Neuronal stem cell (in vitro differentiated cells): ENCODE data around the gene PSAPL1.

Source experiments
- DNase-seq: peaks from one replicate; pipeline ENCODE4 v3.0.0-alpha.2; 2013; ENCODE audit warnings: low spot score
- H2AFZ ChIP-seq: one replicate; pipeline ENCODE4 v1.6.1; 2013; ENCODE audit warnings: mild to moderate bottlenecking, low read length, inconsistent platforms
- H2AK5ac ChIP-seq: 2 replicates; pipeline ENCODE4 v1.6.1; 2013; ENCODE audit warnings: low read depth, mild to moderate bottlenecking, inconsistent platforms, low read length, moderate library complexity, mixed read lengths
- H2BK120ac ChIP-seq: 2 replicates; pipeline ENCODE4 v1.6.1; 2013; ENCODE audit warnings: low read depth, mild to moderate bottlenecking, inconsistent platforms, low read length, moderate library complexity, mixed read lengths
- H2BK12ac ChIP-seq: one replicate; pipeline ENCODE4 v1.6.1; 2013; ENCODE audit warnings: low read length, inconsistent platforms
- H2BK15ac ChIP-seq: 2 replicates; pipeline ENCODE4 v1.6.1; 2013; ENCODE audit warnings: mild to moderate bottlenecking, low read length, inconsistent platforms, mixed read lengths
- H2BK5ac ChIP-seq: one replicate; pipeline ENCODE4 v1.6.1; 2013; ENCODE audit warnings: inconsistent platforms, mild to moderate bottlenecking, low read length, moderate library complexity
- H3K14ac ChIP-seq: one replicate; pipeline ENCODE4 v1.6.1; 2013; ENCODE audit warnings: low read length, inconsistent platforms
- H3K18ac ChIP-seq: 2 replicates; pipeline ENCODE4 v1.6.1; 2013; ENCODE audit warnings: low read length, inconsistent platforms
- H3K23ac ChIP-seq: 2 replicates; pipeline ENCODE4 v1.6.1; 2013; ENCODE audit warnings: low read depth, mild to moderate bottlenecking, mixed read lengths, low read length, inconsistent platforms; ENCODE audit not compliant: poor library complexity
- H3K27ac ChIP-seq: replicated peaks from 3 replicates; pipeline ENCODE4 v1.5.1; 2013; ENCODE audit warnings: low read length, inconsistent platforms
- H3K27me3 ChIP-seq, 3 experiments: 2 replicates each; pipeline ENCODE4 v1.6.1; 2013; ENCODE audit warnings: low read length in 3 of 3, mild to moderate bottlenecking in 2 of 3, inconsistent platforms in 1 of 3, low read depth in 1 of 3, mixed read lengths in 1 of 3, moderate library complexity in 1 of 3; ENCODE audit not compliant: control insufficient read depth in 3 of 3, insufficient read depth in 3 of 3
- H3K36me3 ChIP-seq, 2 donors: replicated peaks in 1 of 2; 2 replicates each; pipeline ENCODE4 v1.6.1; 2013; ENCODE audit warnings: low read length in 2 of 2; ENCODE audit not compliant: control insufficient read depth in 2 of 2, insufficient read depth in 2 of 2
- H3K4ac ChIP-seq: 2 replicates; pipeline ENCODE4 v1.6.1; 2013; ENCODE audit warnings: inconsistent platforms, mild to moderate bottlenecking, low read length, moderate library complexity
- H3K4me1 ChIP-seq, 2 donors: 1 replicate in 1 of 2; 2 replicates in 1 of 2; pipeline ENCODE4 v1.6.1; 2013; ENCODE audit warnings: low read length in 2 of 2, low read depth in 1 of 2; ENCODE audit not compliant: control insufficient read depth in 2 of 2, insufficient read depth in 1 of 2
- H3K4me2 ChIP-seq: one replicate; pipeline ENCODE4 v1.6.1; 2013; ENCODE audit warnings: mild to moderate bottlenecking, low read length, inconsistent platforms; ENCODE audit not compliant: insufficient read depth, poor library complexity, severe bottlenecking
- H3K4me3 ChIP-seq, 2 donors: 2 replicates each; pipeline ENCODE4 v1.5.1; 2013; ENCODE audit warnings: low read length in 2 of 2, mild to moderate bottlenecking in 2 of 2, inconsistent platforms in 1 of 2, moderate library complexity in 1 of 2
- H3K79me1 ChIP-seq: one replicate; pipeline ENCODE4 v1.6.1; 2013; ENCODE audit warnings: low read depth, mild to moderate bottlenecking, inconsistent platforms, low read length, moderate library complexity
- H3K9ac ChIP-seq: one replicate; pipeline ENCODE4 v1.6.1; 2013; ENCODE audit warnings: mild to moderate bottlenecking, low read depth, low read length, inconsistent platforms; ENCODE audit not compliant: poor library complexity
- H3K9me3 ChIP-seq, 2 donors: replicated peaks in 1 of 2; 2 replicates each; pipeline versions ENCODE3 to v1.6.1; 2013; ENCODE audit warnings: low read length in 2 of 2, mild to moderate bottlenecking in 2 of 2, inconsistent platforms in 1 of 2, low read depth in 1 of 2, mixed read lengths in 1 of 2, moderate library complexity in 1 of 2; ENCODE audit not compliant: control insufficient read depth in 2 of 2, insufficient read depth in 1 of 2
- H4K8ac ChIP-seq: one replicate; pipeline ENCODE4 v1.6.1; 2013; ENCODE audit warnings: low read depth, mild to moderate bottlenecking, inconsistent platforms, low read length, moderate library complexity
- H4K91ac ChIP-seq: one replicate; pipeline ENCODE4 v1.6.1; 2013; ENCODE audit warnings: low read length, low read depth, mild to moderate bottlenecking, inconsistent platforms; ENCODE audit not compliant: poor library complexity
- WGBS, 2 donors: extraction: QIAGEN DNeasy Blood & Tissue Kit; methylation state at CpG; one replicate each; pipeline ENCODE4 v1.1.7; 2013; ENCODE audit warnings: missing lambda C conversion rate in 2 of 2, mixed read lengths in 1 of 2; ENCODE audit not compliant: insufficient read length in 2 of 2, insufficient replicate concordance in 1 of 2; ENCODE audit errors: extremely low coverage in 2 of 2; 5-methylcytosine and 5-hydroxymethylcytosine counted together

Gene PSAPL1

GRCh38 chr4:7473081-7473480 is 38.4 kb upstream of the PSAPL1 start:
- peak overlapping the region; percentile 41 for H3K4ac ChIP-seq
- no peaks in the 10 kb centered on the region for H3K36me3 ChIP-seq
- peak overlapping the region; percentile 42 for H2BK5ac ChIP-seq
- H2AFZ ChIP-seq: no peak overlapping the region
- H2BK120ac ChIP-seq: peak overlapping the region; percentile 88
- no peak for DNase-seq
- peaks cover 9 to 12% of the 10 kb centered on the region in 2 donors for H3K4me1 ChIP-seq
- H3K4me3 ChIP-seq: no peak overlapping the region
- no peak overlapping the region for H3K4me2 ChIP-seq
- H3K18ac ChIP-seq: peak overlapping the region; percentile 66
- peak overlapping the region; percentile 56 for H4K91ac ChIP-seq
- peak overlapping the region; percentile 52 for H2BK15ac ChIP-seq
- H3K23ac ChIP-seq: no peak overlapping the region
- no peak overlapping the region for H4K8ac ChIP-seq
- H3K14ac ChIP-seq: peak overlapping the region; percentile 49
- H2BK12ac ChIP-seq: peak overlapping the region; percentile 50
- no peaks in the 10 kb centered on the region for H3K79me1 ChIP-seq
- H3K9me3 ChIP-seq: no peaks in the 10 kb centered on the region
- H2AK5ac ChIP-seq: peak overlapping the region; percentile 94
- H3K9ac ChIP-seq: peak overlapping the region; percentile 45
- no peaks in the 10 kb centered on the region for H3K27me3 ChIP-seq
- no CpG with 5 or more reads among the region's 10 CpGs for WGBS, 2 donors
- H3K27ac ChIP-seq: no peak overlapping the region

- Histone ChIP-seq H3K79me1 (no peaks in the 10 kb centered on the region), H2BK120ac (peak overlapping the region; percentile 2), H3K18ac (peak overlapping the region; percentile 71), H4K91ac (no peak overlapping the region), H3K27me3 (no peaks in the 10 kb centered on the region), H4K8ac (peak overlapping the region; percentile 68), H2BK12ac (peak overlapping the region; percentile 68), H3K4me2 (no peak overlapping the region), H3K4ac (no peak overlapping the region), H2AK5ac (peak overlapping the region; percentile 97), H3K4me1 (peaks cover 9 to 12% of the 10 kb centered on the region in 2 donors), H3K23ac (peak overlapping the region; percentile 56), H2AFZ (peak overlapping the region; percentile 56), H3K9me3 (no peaks in the 10 kb centered on the region), H3K9ac (no peak overlapping the region), H3K14ac (no peak overlapping the region), H2BK5ac (no peak overlapping the region), H3K27ac (no peak overlapping the region), H3K36me3 (no peaks in the 10 kb centered on the region), H3K4me3 (no peak overlapping the region), H2BK15ac (peak overlapping the region; percentile 90)
- no CpG with 5 or more reads among the region's 19 CpGs for WGBS, 2 donors
- DNase-seq: peak; percentile 57
Observed at GRCh38 chr4:7472442-7473013, 37.8 kb upstream of the PSAPL1 start.

- H4K8ac ChIP-seq: no peak overlapping the region
- peak overlapping the region; percentile 25 for H3K23ac ChIP-seq
- H2AK5ac ChIP-seq: no peak overlapping the region
- H3K36me3 ChIP-seq: no peaks in the 10 kb centered on the region
- H3K4me1 ChIP-seq: peaks cover 9 to 12% of the 10 kb centered on the region in 2 donors
- no peak overlapping the region for H3K4me2 ChIP-seq
- no peaks in the 10 kb centered on the region for H3K27me3 ChIP-seq
- H2BK15ac ChIP-seq: no peak overlapping the region
- peak overlapping the region; percentile 33 for H3K14ac ChIP-seq
- no peak overlapping the region for H3K27ac ChIP-seq
- no CpG with 5 or more reads among the region's 8 CpGs for WGBS, 2 donors
- no peak overlapping the region for H3K4me3 ChIP-seq
- H2BK12ac ChIP-seq: no peak overlapping the region
- H2BK5ac ChIP-seq: no peak overlapping the region
- H3K9me3 ChIP-seq: peaks cover 0 to 6% of the 10 kb centered on the region in 2 donors
- no peak for DNase-seq
- no peak overlapping the region for H4K91ac ChIP-seq
- no peak overlapping the region for H3K4ac ChIP-seq
- H2BK120ac ChIP-seq: no peak overlapping the region
- H3K9ac ChIP-seq: no peak overlapping the region
- H2AFZ ChIP-seq: no peak overlapping the region
- peak overlapping the region; percentile 46 for H3K18ac ChIP-seq
- H3K79me1 ChIP-seq: no peaks in the 10 kb centered on the region
Observed at GRCh38 chr4:7470522-7471128, 35.9 kb upstream of the PSAPL1 start.

- Histone ChIP-seq H2BK12ac (no peak overlapping the region), H3K4me1 (peaks cover 9 to 12% of the 10 kb centered on the region in 2 donors), H3K27me3 (no peaks in the 10 kb centered on the region), H3K9me3 (peaks cover 0 to 6% of the 10 kb centered on the region in 2 donors), H2AK5ac (no peak overlapping the region), H3K4me3 (no peak overlapping the region), H3K4me2 (no peak overlapping the region), H3K23ac (no peak overlapping the region), H3K9ac (no peak overlapping the region), H2AFZ (no peak overlapping the region), H3K4ac (no peak overlapping the region), H3K18ac (no peak overlapping the region), H4K8ac (no peak overlapping the region), H3K14ac (no peak overlapping the region), H4K91ac (no peak overlapping the region), H3K36me3 (no peaks in the 10 kb centered on the region), H2BK120ac (no peak overlapping the region), H2BK5ac (no peak overlapping the region), H3K27ac (no peak overlapping the region), H2BK15ac (no peak overlapping the region), H3K79me1 (no peaks in the 10 kb centered on the region)
- 91% methylated on average over 3 of the region's 3 CpGs; no CpG with 5 or more reads in 1 of the 2 donors for WGBS, 2 donors
- DNase-seq: no peak
Observed at GRCh38 chr4:7470111-7470510, 35.4 kb upstream of the PSAPL1 start.
